Measurements from ENCODE around the gene NDUFB7. TPM values are rescaled to one million over a fixed set of nuclear protein-coding genes. Genes with fewer than 3 reads are reported as not detected.
A peak's percentile ranks its signal among the peaks of the same experiment; 100 is the strongest.

NDUFB7 gene
- total RNA-seq, 1 donor from 2014 or later: 137 TPM

DNA sequence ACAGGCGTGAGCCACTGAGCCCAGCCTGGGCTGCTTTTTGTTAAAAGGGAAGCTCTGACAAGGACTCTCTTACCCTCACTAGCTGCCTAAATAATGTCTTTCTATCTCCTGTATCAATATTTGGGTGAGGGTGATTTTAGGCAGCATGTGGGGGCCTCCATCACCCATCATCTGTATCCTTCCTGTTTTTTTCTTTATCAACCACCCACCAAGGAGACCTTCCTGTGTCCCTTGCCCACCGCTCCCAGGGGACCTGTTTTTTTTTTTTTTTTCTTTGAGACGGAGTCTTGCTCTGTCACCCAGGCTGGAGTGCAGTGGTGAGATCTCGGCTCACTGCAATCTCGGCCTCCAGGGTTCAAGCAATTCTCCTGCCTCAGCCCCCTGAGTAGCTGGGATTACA, 5.4 kb upstream of the NDUFB7 start:
- no peak for DNase-seq (ENCODE audit: extremely low spot score, unreplicated experiment)
- Mint-ChIP-seq H3K9me3 (no peaks in the 10 kb centered on the region), H3K27me3 (no peaks in the 10 kb centered on the region), H3K4me1 (ENCODE audit: unreplicated experiment) (peaks cover 6% of the 10 kb centered on the region), H3K36me3 (no peaks in the 10 kb centered on the region), H3K4me3 (no peak overlapping the region), H3K27ac (no peak overlapping the region)
- TF ChIP-seq, protein P1, sequence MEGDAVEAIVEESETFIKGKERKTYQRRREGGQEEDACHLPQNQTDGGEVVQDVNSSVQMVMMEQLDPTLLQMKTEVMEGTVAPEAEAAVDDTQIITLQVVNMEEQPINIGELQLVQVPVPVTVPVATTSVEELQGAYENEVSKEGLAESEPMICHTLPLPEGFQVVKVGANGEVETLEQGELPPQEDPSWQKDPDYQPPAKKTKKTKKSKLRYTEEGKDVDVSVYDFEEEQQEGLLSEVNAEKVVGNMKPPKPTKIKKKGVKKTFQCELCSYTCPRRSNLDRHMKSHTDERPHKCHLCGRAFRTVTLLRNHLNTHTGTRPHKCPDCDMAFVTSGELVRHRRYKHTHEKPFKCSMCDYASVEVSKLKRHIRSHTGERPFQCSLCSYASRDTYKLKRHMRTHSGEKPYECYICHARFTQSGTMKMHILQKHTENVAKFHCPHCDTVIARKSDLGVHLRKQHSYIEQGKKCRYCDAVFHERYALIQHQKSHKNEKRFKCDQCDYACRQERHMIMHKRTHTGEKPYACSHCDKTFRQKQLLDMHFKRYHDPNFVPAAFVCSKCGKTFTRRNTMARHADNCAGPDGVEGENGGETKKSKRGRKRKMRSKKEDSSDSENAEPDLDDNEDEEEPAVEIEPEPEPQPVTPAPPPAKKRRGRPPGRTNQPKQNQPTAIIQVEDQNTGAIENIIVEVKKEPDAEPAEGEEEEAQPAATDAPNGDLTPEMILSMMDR (conservative IDR thresholded peaks at IDR 0.05): no peak

- TF ChIP-seq, protein P1 (conservative IDR thresholded peaks at IDR 0.05): no peak
Observed at GRCh38 chr19:14576363-14576762, 4.5 kb upstream of the NDUFB7 start.

DNA sequence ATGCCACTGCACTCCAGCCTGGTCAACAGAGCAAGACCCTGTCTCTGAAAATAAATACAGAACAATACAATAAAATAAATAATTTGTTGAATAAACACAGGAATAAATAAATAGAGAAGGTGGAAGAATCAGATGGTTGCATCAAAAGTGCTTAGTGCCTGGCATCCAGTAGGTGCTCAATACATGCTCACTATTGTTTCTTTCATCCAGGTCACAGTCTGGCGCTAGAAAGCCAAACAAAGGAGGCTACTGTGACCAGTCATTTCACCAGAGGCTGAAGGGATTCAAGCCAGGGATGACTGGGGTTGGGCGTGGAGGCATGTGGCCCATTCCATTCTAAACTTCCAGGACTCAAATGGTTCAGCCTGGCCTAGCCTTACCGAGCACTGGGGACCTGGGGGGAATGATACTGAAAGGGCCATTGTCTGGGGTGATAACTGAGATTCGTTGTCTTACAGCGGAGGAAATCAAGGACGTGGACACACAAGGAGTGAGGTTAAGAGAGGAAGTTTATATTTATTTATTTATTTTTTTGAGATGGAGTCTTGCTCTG, 3.6 kb upstream of the NDUFB7 start:
- H3K36me3 Mint-ChIP-seq: no peaks in the 10 kb centered on the region

More at GRCh38 chr19:14576363-14576762, 4.5 kb upstream of the NDUFB7 start:
- Mint-ChIP-seq H3K27me3 (no peaks in the 10 kb centered on the region), H3K4me1 (ENCODE audit: unreplicated experiment) (peaks cover 13% of the 10 kb centered on the region), H3K36me3 (no peaks in the 10 kb centered on the region), H3K27ac (no peak overlapping the region), H3K9me3 (no peaks in the 10 kb centered on the region), H3K4me3 (no peak overlapping the region)
- no peak for DNase-seq (ENCODE audit: extremely low spot score, unreplicated experiment)

DNA sequence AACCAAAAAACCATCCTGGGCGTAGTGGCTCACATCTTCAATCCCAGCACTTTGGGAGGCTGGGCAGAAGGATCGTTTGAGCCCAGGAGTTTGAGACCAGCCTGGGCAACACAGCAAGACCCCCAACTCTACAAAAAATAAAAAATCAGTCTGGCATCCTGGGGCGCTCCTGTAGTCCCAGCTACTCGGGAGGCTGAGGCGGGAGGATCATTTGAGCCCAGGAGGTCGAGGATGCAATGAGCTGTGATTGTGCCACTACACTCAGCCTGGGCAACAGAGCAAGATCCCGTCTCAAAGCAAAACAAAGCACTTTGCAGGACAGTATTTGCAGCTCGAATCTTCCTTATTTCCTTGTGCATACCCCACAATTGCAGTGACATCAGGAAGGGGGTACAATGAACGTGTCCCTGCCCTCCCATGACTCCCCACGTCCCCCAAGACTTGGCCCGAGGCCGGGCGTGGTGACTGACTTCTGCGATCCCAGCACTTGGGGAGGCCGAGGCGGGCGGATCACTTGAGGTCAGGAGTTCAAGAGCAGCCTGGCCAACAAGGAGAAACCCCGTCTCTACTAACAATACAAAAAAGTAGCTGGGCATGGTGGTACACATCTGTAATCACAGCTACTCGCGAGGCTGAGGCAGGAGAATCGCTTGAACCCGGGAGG, 870 bp downstream of the NDUFB7 start:
- H3K27ac Mint-ChIP-seq: peak overlapping the region; percentile 56
- peaks cover 19% of the 10 kb centered on the region for H3K4me1 Mint-ChIP-seq (ENCODE audit: unreplicated experiment)
- DNase-seq (ENCODE audit: extremely low spot score, unreplicated experiment): no peak

More for the DNA sequence above, 3.6 kb upstream of the NDUFB7 start:
- Mint-ChIP-seq H3K4me3 (no peak overlapping the region), H3K27me3 (no peaks in the 10 kb centered on the region), H3K9me3 (no peaks in the 10 kb centered on the region), H3K4me1 (ENCODE audit: unreplicated experiment) (peaks cover 13% of the 10 kb centered on the region), H3K27ac (no peak overlapping the region)
- TF ChIP-seq, protein P1 (conservative IDR thresholded peaks at IDR 0.05): no peak
- DNase-seq (ENCODE audit: extremely low spot score, unreplicated experiment): no peak

GRCh38 chr19:14567079-14567478, 4.8 kb downstream of the NDUFB7 start:
- no peak overlapping the region for H3K4me3 Mint-ChIP-seq
- H3K27me3 Mint-ChIP-seq: no peaks in the 10 kb centered on the region
- no peak for DNase-seq (ENCODE audit: extremely low spot score, unreplicated experiment)
- peaks cover 12% of the 10 kb centered on the region for H3K4me1 Mint-ChIP-seq (ENCODE audit: unreplicated experiment)
- H3K27ac Mint-ChIP-seq: no peak overlapping the region
- no peaks in the 10 kb centered on the region for H3K9me3 Mint-ChIP-seq
- TF ChIP-seq, protein P1 (conservative IDR thresholded peaks at IDR 0.05): no peak
- peaks cover 7% of the 10 kb centered on the region for H3K36me3 Mint-ChIP-seq

More for the DNA sequence above, 870 bp downstream of the NDUFB7 start:
- TF ChIP-seq, protein P1 (conservative IDR thresholded peaks at IDR 0.05): no peak
- Mint-ChIP-seq H3K36me3 (peaks cover 3% of the 10 kb centered on the region), H3K9me3 (no peaks in the 10 kb centered on the region), H3K27me3 (no peaks in the 10 kb centered on the region), H3K4me3 (peak overlapping the region; percentile 95)

Measured in type B pancreatic cell (in vitro differentiated cells).